HepG2 (cell line): ENCODE results near the gene GLUL.

ENCODE experiments used
- FIP1L1 ChIP-seq: fragments of 200-400 bp; formaldehyde crosslinking; IDR thresholded peaks from 2 replicates; pipeline ENCODE4 v1.6.1; 2018; ENCODE audit warnings: low read depth, mild to moderate bottlenecking, low read length, moderate library complexity, borderline replicate concordance; ENCODE audit not compliant: insufficient read depth
- STAG1 ChIP-seq: sonication (generic); formaldehyde crosslinking; IDR thresholded peaks from 2 replicates; pipeline ENCODE4 v1.4.0; 2020; ENCODE audit warnings: missing genetic modification reagents
- TAF1 ChIP-seq: sonication (generic); formaldehyde crosslinking; IDR thresholded peaks from 2 replicates; pipeline ENCODE4 v1.4.0; 2020; ENCODE audit warnings: missing genetic modification reagents

- TF ChIP-seq FIP1L1 (no peak), TAF1 (CRISPR knock-in tag) (no peak), STAG1 (CRISPR knock-in tag) (no peak)
Measured at GRCh38 chr1:182366596-182366995, 25.0 kb downstream of the GLUL start.
